ENCODE results near the gene KRTAP4-11. TPM values are rescaled to one million over a fixed set of nuclear protein-coding genes. Genes with fewer than 3 reads are reported as not detected.

KRTAP4-11 gene
- total and polyA plus RNA-seq, 10 of the 15 experiments (the other 5 are each of a cell fraction or from before 2014, with no cell fraction given), result not detected

- H3K27me3 ChIP-seq (replicated peaks in 1 of 2; ENCODE audit: control insufficient read depth in 2 of 2, insufficient read depth in 2 of 2, low read length in 1 of 2), result no peaks in the 10 kb centered on the region; a peak in 2 of 4 replicates
- no peaks in the 10 kb centered on the region for H3K4me1 ChIP-seq (ENCODE audit: control insufficient read depth, insufficient read depth, low read length)
- no peaks in the 10 kb centered on the region for H4K20me1 ChIP-seq (ENCODE audit: control insufficient read depth, insufficient read depth)
- CTCF ChIA-PET, result no interaction called here
- H3K9me3 ChIP-seq (replicated peaks; ENCODE audit: control insufficient read depth, insufficient read depth, low read length), result no peaks in the 10 kb centered on the region
- intact Hi-C loops (cut with micrococcal nuclease; ENCODE audit: unreplicated experiment) (no loop called here), in situ Hi-C loops (cut with MboI) (no loop called here)
- no peak overlapping the region for H3K27ac ChIP-seq (ENCODE audit: control insufficient read depth, insufficient read depth)
- H3K4me3 ChIP-seq, result no peak overlapping the region
- POLR2A ChIA-PET, result no interaction called here
- no peak overlapping the region for H3K4me2 ChIP-seq (ENCODE audit: control insufficient read depth, insufficient read depth)
- SMC1A ChIA-PET (ENCODE audit: uncharacterized antibody, unreplicated experiment), result no interaction called here
- DNase-seq (ENCODE audit: low read depth, low spot score) (no peak), ATAC-seq (no peak), FAIRE-seq (no peak)
- no TSS peak for BruUV-seq (replicated peaks)
- no peaks in the 10 kb centered on the region for H3K79me2 ChIP-seq (ENCODE audit: control insufficient read depth, insufficient read depth, low read length)
- RAD21 ChIA-PET (ENCODE audit: unreplicated experiment), result no interaction called here
- H3K9ac ChIP-seq (ENCODE audit: control insufficient read depth, insufficient read depth, low read length), result no peak overlapping the region
- no peak overlapping the region for H2AFZ ChIP-seq (ENCODE audit: control insufficient read depth, low read depth, low read length)
- H3K36me3 ChIP-seq (ENCODE audit: control insufficient read depth in 2 of 2, insufficient read depth in 2 of 2, low read length in 1 of 2), result no peaks in the 10 kb centered on the region
- no peak for TF ChIP-seq RFX5 (IDR thresholded peaks at IDR 0.05; ENCODE audit: low read depth, low read length)
- TF ChIP-seq BMI1 (IDR thresholded peaks at IDR 0.05; ENCODE audit: borderline replicate concordance), result no peak
- TF ChIP-seq, protein P1, sequence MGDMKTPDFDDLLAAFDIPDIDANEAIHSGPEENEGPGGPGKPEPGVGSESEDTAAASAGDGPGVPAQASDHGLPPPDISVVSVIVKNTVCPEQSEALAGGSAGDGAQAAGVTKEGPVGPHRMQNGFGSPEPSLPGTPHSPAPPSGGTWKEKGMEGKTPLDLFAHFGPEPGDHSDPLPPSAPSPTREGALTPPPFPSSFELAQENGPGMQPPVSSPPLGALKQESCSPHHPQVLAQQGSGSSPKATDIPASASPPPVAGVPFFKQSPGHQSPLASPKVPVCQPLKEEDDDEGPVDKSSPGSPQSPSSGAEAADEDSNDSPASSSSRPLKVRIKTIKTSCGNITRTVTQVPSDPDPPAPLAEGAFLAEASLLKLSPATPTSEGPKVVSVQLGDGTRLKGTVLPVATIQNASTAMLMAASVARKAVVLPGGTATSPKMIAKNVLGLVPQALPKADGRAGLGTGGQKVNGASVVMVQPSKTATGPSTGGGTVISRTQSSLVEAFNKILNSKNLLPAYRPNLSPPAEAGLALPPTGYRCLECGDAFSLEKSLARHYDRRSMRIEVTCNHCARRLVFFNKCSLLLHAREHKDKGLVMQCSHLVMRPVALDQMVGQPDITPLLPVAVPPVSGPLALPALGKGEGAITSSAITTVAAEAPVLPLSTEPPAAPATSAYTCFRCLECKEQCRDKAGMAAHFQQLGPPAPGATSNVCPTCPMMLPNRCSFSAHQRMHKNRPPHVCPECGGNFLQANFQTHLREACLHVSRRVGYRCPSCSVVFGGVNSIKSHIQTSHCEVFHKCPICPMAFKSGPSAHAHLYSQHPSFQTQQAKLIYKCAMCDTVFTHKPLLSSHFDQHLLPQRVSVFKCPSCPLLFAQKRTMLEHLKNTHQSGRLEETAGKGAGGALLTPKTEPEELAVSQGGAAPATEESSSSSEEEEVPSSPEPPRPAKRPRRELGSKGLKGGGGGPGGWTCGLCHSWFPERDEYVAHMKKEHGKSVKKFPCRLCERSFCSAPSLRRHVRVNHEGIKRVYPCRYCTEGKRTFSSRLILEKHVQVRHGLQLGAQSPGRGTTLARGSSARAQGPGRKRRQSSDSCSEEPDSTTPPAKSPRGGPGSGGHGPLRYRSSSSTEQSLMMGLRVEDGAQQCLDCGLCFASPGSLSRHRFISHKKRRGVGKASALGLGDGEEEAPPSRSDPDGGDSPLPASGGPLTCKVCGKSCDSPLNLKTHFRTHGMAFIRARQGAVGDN (IDR thresholded peaks at IDR 0.05), result no peak
- TF ChIP-seq RAD51 (IDR thresholded peaks at IDR 0.05), result no peak
- no peak for TF ChIP-seq ZBTB4 (CRISPR knock-in tag; IDR thresholded peaks at IDR 0.05)
- TF ChIP-seq, protein P2, sequence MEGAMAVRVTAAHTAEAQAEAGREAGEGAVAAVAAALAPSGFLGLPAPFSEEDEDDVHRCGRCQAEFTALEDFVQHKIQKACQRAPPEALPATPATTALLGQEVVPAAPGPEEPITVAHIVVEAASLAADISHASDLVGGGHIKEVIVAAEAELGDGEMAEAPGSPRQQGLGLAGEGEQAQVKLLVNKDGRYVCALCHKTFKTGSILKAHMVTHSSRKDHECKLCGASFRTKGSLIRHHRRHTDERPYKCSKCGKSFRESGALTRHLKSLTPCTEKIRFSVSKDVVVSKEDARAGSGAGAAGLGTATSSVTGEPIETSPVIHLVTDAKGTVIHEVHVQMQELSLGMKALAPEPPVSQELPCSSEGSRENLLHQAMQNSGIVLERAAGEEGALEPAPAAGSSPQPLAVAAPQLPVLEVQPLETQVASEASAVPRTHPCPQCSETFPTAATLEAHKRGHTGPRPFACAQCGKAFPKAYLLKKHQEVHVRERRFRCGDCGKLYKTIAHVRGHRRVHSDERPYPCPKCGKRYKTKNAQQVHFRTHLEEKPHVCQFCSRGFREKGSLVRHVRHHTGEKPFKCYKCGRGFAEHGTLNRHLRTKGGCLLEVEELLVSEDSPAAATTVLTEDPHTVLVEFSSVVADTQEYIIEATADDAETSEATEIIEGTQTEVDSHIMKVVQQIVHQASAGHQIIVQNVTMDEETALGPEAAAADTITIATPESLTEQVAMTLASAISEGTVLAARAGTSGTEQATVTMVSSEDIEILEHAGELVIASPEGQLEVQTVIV (IDR thresholded peaks at IDR 0.05; ENCODE audit: borderline replicate concordance, partially characterized antibody), result no peak
- TF ChIP-seq POLR2AphosphoS5 (IDR thresholded peaks at IDR 0.05; ENCODE audit: low read length), result no peak
- TF ChIP-seq, protein P3, sequence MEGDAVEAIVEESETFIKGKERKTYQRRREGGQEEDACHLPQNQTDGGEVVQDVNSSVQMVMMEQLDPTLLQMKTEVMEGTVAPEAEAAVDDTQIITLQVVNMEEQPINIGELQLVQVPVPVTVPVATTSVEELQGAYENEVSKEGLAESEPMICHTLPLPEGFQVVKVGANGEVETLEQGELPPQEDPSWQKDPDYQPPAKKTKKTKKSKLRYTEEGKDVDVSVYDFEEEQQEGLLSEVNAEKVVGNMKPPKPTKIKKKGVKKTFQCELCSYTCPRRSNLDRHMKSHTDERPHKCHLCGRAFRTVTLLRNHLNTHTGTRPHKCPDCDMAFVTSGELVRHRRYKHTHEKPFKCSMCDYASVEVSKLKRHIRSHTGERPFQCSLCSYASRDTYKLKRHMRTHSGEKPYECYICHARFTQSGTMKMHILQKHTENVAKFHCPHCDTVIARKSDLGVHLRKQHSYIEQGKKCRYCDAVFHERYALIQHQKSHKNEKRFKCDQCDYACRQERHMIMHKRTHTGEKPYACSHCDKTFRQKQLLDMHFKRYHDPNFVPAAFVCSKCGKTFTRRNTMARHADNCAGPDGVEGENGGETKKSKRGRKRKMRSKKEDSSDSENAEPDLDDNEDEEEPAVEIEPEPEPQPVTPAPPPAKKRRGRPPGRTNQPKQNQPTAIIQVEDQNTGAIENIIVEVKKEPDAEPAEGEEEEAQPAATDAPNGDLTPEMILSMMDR (IDR thresholded peaks at IDR 0.05 in 2 of 3, conservative IDR thresholded peaks at IDR 0.05 in 1 of 3; ENCODE audit: control insufficient read depth in 2 of 3, extremely low read depth in 1 of 3, insufficient read depth in 1 of 3, low read depth in 3 of 3, low read length in 3 of 3), result no peak
These were observed 50.9 kb downstream of the KRTAP4-11 start for GRCh38 chr17:41067281-41067680.
